CD14-positive monocyte (primary cell): Measurements from ENCODE around the gene SNW1. TPM values are rescaled to one million over a fixed set of nuclear protein-coding genes. Genes with fewer than 3 reads are reported as not detected.
"Not testable (repeated sequence)": the region's sequence is repeated elsewhere in the genome, so short reads cannot be mapped to it uniquely, and the experiment has no call there.

ENCODE experiments used
- DNase-seq, 3 donors: peaks; one replicate each; pipeline ENCODE4 v3.0.0-alpha.2; 2011 to 2022
- H2AFZ ChIP-seq: 2 replicates; pipeline ENCODE4 v1.6.0; 2012; ENCODE audit warnings: mild to moderate bottlenecking, low read depth, low read length, inconsistent platforms; ENCODE audit not compliant: insufficient read depth, poor library complexity, severe bottlenecking
- H3K27ac ChIP-seq, 2 donors: 1 replicate in 1 of 2; 2 replicates in 1 of 2; pipeline ENCODE4 v1.5.1; 2012 to 2013; ENCODE audit warnings: low read length in 2 of 2, control low read depth in 1 of 2, inconsistent platforms in 1 of 2, low read depth in 1 of 2, mild to moderate bottlenecking in 1 of 2
- H3K27me3 ChIP-seq, 2 donors: one replicate each; pipeline versions ENCODE4 v1.6.0 to v1.6.1; 2011 to 2013; ENCODE audit warnings: low read length in 2 of 2; ENCODE audit not compliant: control insufficient read depth in 2 of 2, insufficient read depth in 2 of 2
- H3K36me3 ChIP-seq, 2 donors: replicated peaks in 1 of 2; 1 replicate in 1 of 2; 2 replicates in 1 of 2; pipeline versions ENCODE4 v1.5.1 to v1.6.1; 2012 to 2013; ENCODE audit warnings: low read length in 2 of 2, control low read depth in 1 of 2, inconsistent platforms in 1 of 2, mild to moderate bottlenecking in 1 of 2; ENCODE audit not compliant: insufficient read depth in 2 of 2, control insufficient read depth in 1 of 2
- H3K4me1 ChIP-seq, 2 donors: 1 replicate in 1 of 2; 2 replicates in 1 of 2; pipeline versions ENCODE4 v1.5.1 to v1.6.1; 2012 to 2013; ENCODE audit warnings: low read length in 2 of 2, control low read depth in 1 of 2, inconsistent platforms in 1 of 2, mild to moderate bottlenecking in 1 of 2, moderate library complexity in 1 of 2; ENCODE audit not compliant: insufficient read depth in 2 of 2, control insufficient read depth in 1 of 2
- H3K4me2 ChIP-seq: replicated peaks from 2 replicates; pipeline ENCODE3; 2012; ENCODE audit warnings: low read length, moderate library complexity, mild to moderate bottlenecking; ENCODE audit not compliant: poor library complexity, severe bottlenecking; ENCODE audit errors: extremely low read depth
- H3K4me3 ChIP-seq, 3 experiments: fragments of 200-600 bp in 1 of 3; sonication (generic) in 1 of 3; replicated peaks in 1 of 3; 1 replicate in 2 of 3; 2 replicates in 1 of 3; pipeline ENCODE4 v1.5.1; 2011 to 2013; ENCODE audit warnings: low read length in 3 of 3, mild to moderate bottlenecking in 3 of 3, control low read depth in 2 of 3, low read depth in 2 of 3, inconsistent platforms in 1 of 3, moderate library complexity in 1 of 3
- H3K79me2 ChIP-seq: 2 replicates; pipeline ENCODE4 v1.6.0; 2012; ENCODE audit warnings: mild to moderate bottlenecking, control low read depth, inconsistent platforms, low read length, moderate library complexity; ENCODE audit not compliant: insufficient read depth
- H3K9ac ChIP-seq: 2 replicates; pipeline ENCODE4 v1.6.0; 2017; ENCODE audit warnings: low read length, mild to moderate bottlenecking; ENCODE audit not compliant: insufficient read depth, poor library complexity, severe bottlenecking
- H3K9me3 ChIP-seq, 2 donors: replicated peaks in 1 of 2; 1 replicate in 1 of 2; 2 replicates in 1 of 2; pipeline versions ENCODE4 v1.5.1 to v1.6.1; 2012 to 2013; ENCODE audit warnings: low read length in 2 of 2, control low read depth in 1 of 2; ENCODE audit not compliant: control insufficient read depth in 1 of 2, insufficient read depth in 1 of 2
- H4K20me1 ChIP-seq: 2 replicates; pipeline ENCODE4 v1.6.0; 2012; ENCODE audit warnings: mild to moderate bottlenecking, low read length, control low read depth, moderate library complexity; ENCODE audit not compliant: insufficient read depth
- H3K27ac Mint-ChIP-seq, 7 donors: one replicate each; pipeline ENCODE4 v1.8.0; 2020; ENCODE audit warnings: mild to moderate bottlenecking in 7 of 7, mixed read lengths in 7 of 7, moderate library complexity in 6 of 7, inconsistent platforms in 2 of 7
- H3K27me3 Mint-ChIP-seq, 3 donors: one replicate each; pipeline ENCODE4 v1.8.0; 2021 to 2022; ENCODE audit warnings: low read depth in 3 of 3, mild to moderate bottlenecking in 3 of 3, mixed read lengths in 3 of 3, moderate library complexity in 3 of 3, inconsistent platforms in 1 of 3
- H3K36me3 Mint-ChIP-seq, 2 donors: one replicate each; pipeline ENCODE4 v1.8.0; 2020; ENCODE audit warnings: mixed read lengths in 2 of 2, inconsistent platforms in 1 of 2, mild to moderate bottlenecking in 1 of 2
- H3K4me1 Mint-ChIP-seq: one replicate; pipeline ENCODE4 v1.8.0; 2020; ENCODE audit warnings: mild to moderate bottlenecking, mixed read lengths
- H3K4me3 Mint-ChIP-seq, 2 donors: one replicate each; pipeline ENCODE4 v1.8.0; 2020; ENCODE audit warnings: mild to moderate bottlenecking in 2 of 2, mixed read lengths in 2 of 2, moderate library complexity in 1 of 2
- H3K9me3 Mint-ChIP-seq, 7 donors: one replicate each; pipeline ENCODE4 v1.8.0; 2020 to 2022; ENCODE audit warnings: mixed read lengths in 7 of 7, mild to moderate bottlenecking in 6 of 7, moderate library complexity in 6 of 7, inconsistent platforms in 2 of 7
- CTCF ChIP-seq: fragments of 200-600 bp; IDR thresholded peaks from one replicate; pipeline ENCODE4 v1.8.0; 2022; ENCODE audit warnings: antibody characterized with exemption, mild to moderate bottlenecking
- WGBS: methylation state at CpG from one replicate; pipeline ENCODE4 v1.1.5; 2013; ENCODE audit warnings: missing lambda C conversion rate; ENCODE audit not compliant: insufficient coverage; 5-methylcytosine and 5-hydroxymethylcytosine counted together
- intact Hi-C, 2 donors: fragments of 100-400 bp; cut with micrococcal nuclease; formaldehyde crosslinking; loops; one replicate each; pipeline versions ENCODE4 v1.15.0 to v1.15.1; 2023
- polyA plus RNA-seq, 3 donors: library from polyadenylated mRNA; depleted of rRNA in 1 of 3; unstranded in 2 of 3; stranded (reverse) in 1 of 3; fragments of 300-500 nt in 2 of 3; fragments of >200 nt in 1 of 3; fragmentation: Illumina TruSeq in 2 of 3; gene quantifications; 1 replicate in 2 of 3; 2 replicates in 1 of 3; pipeline ENCODE4 v1.2.3, GENCODE V29; 2012 to 2021

The SNW1 gene
- polyA plus RNA-seq, 3 donors = 17.4 to 74.6 (median 50.6) TPM

DNA sequence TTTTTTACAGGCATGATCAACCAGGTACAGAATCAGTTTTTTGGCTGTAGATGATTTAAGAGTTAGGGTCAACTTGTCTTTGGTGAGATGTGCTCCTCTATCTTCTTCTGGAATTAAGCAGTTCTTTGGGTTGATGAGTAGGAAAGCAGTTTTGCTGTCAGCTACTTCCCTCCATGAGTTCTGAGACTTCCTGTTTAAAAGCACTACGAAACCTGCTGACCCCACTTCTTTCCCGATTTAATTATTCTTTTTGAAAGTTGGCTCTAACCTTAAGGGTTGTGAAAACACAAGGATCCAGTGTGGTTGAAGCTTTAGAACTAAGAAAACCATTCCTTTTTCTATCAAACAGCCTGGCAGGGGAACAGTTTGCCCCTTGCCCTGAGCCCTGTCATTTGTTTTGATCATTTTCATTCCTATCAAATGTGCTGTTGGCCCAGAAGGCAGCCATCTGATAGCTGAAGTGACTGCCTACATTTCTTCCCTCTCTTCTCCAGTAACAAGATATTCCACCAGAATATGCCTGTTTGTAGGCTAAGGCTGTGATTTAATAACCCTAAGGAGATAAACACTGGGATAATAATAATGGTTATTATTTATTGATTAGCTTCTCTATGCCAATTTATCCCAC is 7.6 kb upstream of the SNW1 start:
- Histone ChIP-seq H3K4me2 (peak overlapping the region; percentile 34), H3K27ac (peak overlapping the region in 1 of 2 donors; percentile 67), H2AFZ (peak overlapping the region; percentile 67)
- H3K27ac Mint-ChIP-seq = peak overlapping the region in 6 of 7 donors; percentile 60 to 92 (median 81)
- H3K27me3 Mint-ChIP-seq, H3K36me3 ChIP-seq, H3K9me3 ChIP-seq, H3K4me1 Mint-ChIP-seq, H3K9ac ChIP-seq, H3K4me3 ChIP-seq, H3K27me3 ChIP-seq, DNase-seq, H3K9me3 Mint-ChIP-seq, H3K79me2 ChIP-seq, H3K36me3 Mint-ChIP-seq, H4K20me1 ChIP-seq, intact Hi-C loops, H3K4me1 ChIP-seq: not testable (repeated sequence)
- no CpG with 5 or more reads among the region's 2 CpGs for WGBS
- H3K4me3 Mint-ChIP-seq = peak overlapping the region; percentile 48 to 82

DNA sequence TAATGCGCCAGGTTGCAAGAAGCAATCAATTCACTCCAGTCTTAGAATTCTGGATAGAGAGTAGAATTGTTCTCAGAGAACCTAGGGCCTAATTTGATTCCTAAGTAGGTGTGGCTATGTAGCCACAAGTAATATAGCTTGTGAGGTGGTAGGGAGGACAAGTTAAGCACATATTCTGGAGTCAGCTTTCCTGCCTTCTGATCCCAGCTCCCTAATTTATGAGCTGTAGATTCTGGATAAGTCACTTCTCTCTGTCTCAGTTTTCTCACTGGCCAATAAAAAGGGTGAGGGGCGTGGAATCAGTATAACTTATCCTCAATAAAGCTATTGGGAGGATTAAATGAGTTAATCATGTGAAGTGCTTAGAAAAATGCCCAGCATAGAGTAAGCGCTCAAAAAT is 3.0 kb upstream of the SNW1 start:
- no peak for TF ChIP-seq CTCF
- WGBS = 100% methylated on average over 1 of the region's 3 CpGs

More for the DNA sequence above, 3.0 kb upstream of the SNW1 start:
- peaks cover 12 to 24% of the 10 kb centered on the region in 2 donors for H3K4me1 ChIP-seq
- intact Hi-C loops = loop anchor here (5.0 kb wide), 3 partner anchors 38 to 107 kb away; partner anchors contain the start of genes ADCK1 (in 2 of the 2), ALKBH1 (in 1 of the 2) and SLIRP (in 1 of the 2)
- peaks cover 2 to 5% (median 2%) of the 10 kb centered on the region in 3 donors for H3K27me3 Mint-ChIP-seq
- H3K4me3 ChIP-seq = no peak overlapping the region
- peaks cover 0 to under 1% of the 10 kb centered on the region in 2 donors for H3K36me3 Mint-ChIP-seq
- H3K79me2 ChIP-seq = peaks cover 23% of the 10 kb centered on the region
- H3K9me3 Mint-ChIP-seq = peaks cover 0 to 2% (median 0%) of the 10 kb centered on the region in 7 donors
- H3K27me3 ChIP-seq = no peaks in the 10 kb centered on the region
- no peak overlapping the region for H3K27ac ChIP-seq
- H3K27ac Mint-ChIP-seq = no peak overlapping the region
- H3K4me3 Mint-ChIP-seq = no peak overlapping the region
- DNase-seq = no peak
- peaks cover 6% of the 10 kb centered on the region for H4K20me1 ChIP-seq
- H2AFZ ChIP-seq = no peak overlapping the region
- H3K9ac ChIP-seq = no peak overlapping the region
- H3K36me3 ChIP-seq = no peaks in the 10 kb centered on the region
- peaks cover 22% of the 10 kb centered on the region for H3K4me1 Mint-ChIP-seq
- H3K4me2 ChIP-seq = no peak overlapping the region
- H3K9me3 ChIP-seq = no peaks in the 10 kb centered on the region
